Stimulated activated CD4-positive, alpha-beta T cell treated with anti-CD3 and anti-CD28 coated beads, Interleukin-1b, Interleukin-23, amount 100 ng/mL, for 1 hour (primary cell): ENCODE results near the gene GSTA5.
"Not testable (repeated sequence)": the region's sequence is repeated elsewhere in the genome, so short reads cannot be mapped to it uniquely, and the experiment has no call there.

ENCODE experiments used
- DNase-seq, 2 donors: peaks; one replicate each; pipeline ENCODE4 v3.0.0-alpha.2; 2020; ENCODE audit warnings: low read depth in 2 of 2

The GSTA5 gene

DNA sequence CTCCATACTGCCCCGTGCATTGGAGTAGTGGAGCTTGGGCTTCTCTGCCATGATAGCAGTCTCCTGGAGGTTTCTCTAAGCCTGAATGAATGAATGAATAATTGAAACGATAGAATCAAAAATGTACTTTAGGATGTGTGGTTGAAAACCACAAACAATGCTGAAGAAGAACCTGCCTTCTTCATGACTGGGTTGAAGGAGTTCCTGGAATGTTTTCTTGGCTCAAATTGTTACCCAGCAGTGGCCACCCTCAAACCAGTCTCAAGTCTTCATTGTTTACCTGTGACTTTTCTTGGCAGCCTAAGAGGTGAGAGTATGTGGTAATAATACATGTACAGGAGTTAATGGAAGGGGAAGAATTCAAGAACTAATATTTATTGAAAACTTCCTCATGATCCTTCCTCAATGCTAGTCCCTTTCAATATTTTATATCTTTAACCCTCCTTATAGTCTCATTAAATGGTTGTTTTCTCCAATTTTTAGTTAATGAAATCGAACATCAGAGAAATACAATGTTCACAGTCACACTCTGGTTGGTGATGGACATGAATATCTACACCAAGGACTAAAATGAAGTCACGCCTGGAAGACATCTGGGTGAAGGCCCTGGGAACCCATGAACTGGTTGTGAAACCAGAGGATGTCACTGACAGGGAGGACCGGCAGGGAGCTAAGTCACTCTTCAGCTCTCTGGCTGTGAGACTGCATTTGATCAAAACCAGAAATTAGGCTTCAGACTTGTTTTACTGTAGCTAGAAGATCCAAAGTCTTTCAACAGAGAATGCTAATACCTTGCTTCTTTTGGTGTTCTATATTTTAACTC, at the start of gene GSTA5:
TSS of gene GSTA5 (minus strand) at position 51 of the 823 bp plus-strand sequence.
- DNase-seq: no peak

DNA sequence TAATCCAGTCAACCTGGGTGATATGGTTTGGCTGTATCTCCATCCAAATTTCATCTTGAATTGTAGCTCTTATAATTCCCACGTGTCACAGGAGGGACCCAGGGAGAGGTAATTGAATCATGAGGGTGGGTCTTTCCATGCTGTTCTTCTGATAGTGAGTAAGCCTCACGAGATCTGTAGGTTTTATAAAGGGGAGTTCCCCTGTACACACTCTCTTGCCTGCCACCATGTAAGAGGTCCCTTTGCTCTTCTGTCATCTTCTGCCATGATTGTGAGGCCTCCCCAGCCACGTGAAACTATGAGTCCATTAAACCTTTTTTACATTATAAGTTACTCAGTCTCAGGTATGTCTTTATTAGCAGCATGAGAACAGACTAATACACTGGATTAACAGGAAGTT, 49.4 kb upstream of the GSTA5 start:
- DNase-seq: no peak

DNA sequence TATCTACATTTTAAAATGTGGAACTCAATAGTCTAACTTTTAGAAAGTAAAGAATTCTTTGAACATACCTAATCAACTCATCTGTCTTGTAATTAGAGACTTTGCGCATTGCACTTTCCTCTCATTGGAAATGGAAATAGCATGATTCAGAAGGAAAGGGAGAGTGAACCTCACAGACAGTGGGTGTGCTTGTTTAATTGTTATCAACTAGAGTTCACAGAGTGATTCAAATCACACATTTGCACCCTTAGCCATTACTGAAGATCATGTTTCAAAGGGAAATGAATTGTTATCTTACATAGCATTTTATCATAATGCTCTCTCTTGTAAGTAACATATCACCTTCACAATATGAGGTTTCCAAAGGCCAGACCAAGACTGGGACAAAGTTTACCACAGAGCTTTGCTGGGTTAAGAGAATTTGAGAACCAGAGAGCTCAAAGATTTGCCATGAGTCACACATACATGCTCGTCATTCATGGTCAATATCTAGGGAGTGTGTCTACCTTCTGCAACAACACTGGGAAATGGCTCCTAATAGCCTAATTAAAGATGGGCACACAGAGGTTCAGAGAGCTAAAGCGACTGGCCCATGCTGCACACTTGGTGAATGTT, 47.4 kb upstream of the GSTA5 start:
- no peak for DNase-seq

DNA sequence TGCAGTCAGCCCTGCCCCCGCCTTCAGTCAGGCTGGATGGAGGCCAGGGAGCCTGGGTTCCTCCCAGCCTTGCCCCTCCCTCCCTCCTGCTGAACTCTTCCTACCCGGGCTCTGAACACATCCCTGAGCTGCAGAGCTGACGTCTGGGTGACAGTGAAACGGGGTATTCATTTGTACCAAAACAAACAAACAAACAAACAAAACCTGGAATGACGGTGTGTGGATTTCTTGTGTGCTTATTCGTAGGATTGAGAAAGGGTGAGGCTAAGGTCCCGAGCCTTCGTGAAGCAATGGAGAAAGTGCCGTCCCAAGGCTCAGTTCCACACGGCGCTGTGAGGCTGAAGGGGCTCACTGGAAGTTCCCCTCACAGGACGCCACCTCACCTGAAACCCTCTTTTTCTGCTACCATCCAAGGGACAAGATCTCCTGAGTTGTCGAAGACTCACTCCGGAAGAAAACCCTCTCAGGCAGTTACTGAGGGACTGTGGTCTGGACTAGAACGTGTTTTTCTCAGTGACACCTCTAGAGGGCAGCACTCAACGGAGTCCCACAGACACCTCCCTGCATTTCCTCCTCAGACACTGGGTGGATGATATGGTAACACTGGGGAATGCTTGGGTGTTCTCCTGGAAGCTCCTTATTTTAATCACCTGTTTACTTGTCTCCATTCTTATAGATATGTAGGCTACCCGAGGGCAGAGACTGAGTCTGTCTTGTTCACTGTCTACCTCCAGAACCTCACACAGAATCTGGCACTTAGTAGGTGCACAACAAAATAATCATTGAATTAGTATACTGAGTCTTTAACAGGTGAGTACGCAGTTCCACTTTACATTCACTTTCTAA, 41.6 kb upstream of the GSTA5 start:
- peak; percentile 28 to 30 for DNase-seq

DNA sequence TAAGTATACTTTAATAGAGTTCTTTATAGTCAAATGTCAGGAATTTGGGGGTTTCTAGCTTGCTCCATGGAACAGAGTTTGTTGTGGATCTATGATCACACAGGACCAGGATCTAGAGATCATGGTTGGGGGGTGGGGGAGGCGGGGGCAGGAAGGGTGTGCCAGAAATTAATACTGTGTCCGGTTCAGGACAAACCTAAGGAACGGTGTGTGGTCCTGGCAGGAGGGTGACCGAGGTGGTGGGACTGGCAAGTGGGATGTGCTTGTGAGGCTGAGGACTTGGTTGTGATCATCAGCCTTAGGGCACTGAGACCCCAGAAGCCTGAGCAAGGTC, 41.0 kb upstream of the GSTA5 start:
- DNase-seq: no peak

DNA sequence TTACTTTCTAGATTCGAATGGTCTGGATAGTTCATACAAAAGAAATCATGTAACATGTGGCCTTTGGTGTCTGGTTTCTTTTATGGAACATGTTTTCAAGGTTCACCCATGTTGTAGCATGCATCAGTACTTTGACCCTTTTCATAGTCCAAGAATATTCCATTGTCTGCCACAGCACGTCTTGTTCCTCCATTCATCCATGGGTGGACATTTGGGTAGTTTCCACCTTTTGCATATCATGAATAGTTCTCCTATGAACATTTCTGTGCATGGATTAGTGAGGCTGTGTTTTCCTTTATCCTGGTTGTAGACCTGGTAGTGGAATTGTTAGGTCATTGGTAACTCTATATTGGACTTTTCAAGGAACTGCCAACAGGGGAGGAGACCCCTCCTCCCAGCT, 37.2 kb upstream of the GSTA5 start:
- DNase-seq: no peak

DNA sequence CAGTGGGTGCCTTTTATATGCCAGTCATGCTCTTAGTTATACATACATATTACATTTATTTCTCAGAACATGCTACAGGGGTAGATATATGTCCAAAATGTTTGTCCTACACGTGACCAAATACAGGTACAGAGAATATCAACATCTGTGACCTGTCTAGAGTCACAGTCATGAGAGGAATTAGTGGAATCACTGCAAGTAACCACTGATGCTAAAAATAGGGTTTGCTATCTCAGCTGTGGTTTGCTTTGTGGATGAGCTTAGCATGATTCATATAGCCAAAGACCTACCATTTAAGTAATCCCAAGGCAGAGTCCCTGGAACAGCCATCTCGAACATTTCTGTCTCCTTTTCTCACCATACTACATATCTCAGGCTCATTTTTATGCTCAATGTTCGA, 36.6 kb upstream of the GSTA5 start:
- no peak for DNase-seq

DNA sequence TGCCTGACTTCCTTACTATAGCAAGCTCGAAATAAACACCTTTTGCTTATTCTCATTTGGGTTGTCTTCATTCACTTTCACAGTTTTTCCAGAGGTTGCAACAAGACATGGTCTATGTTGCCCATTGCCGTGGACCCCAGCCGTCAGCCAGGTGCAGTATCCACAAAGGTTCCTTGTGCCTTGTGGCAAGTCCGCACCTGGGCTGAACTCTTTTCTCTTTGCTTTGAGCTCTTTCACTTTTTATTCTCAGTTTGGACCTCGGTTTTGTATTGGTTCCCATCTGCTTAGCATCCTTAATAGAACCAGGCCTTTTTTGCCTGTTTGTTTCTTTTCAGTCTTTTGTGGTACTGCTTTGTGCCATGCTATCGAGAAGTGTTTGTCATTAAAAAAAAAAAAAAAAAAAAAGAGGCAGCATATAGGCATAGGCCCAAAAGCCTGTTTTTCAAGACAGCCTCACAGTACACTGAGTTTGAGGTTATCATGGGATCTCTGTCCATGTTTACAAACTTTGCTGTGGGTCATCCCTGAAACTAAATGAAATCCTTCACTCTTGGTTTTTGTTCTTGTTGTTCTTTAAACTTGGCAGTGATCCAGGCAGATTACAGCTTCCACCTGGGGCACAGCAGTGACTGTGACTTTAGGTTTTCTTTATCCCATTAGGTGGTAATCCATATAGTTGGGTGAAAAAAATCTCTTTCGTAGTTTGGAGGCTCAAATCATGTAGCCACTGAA, 35.6 kb upstream of the GSTA5 start:
- no peak for DNase-seq

DNA sequence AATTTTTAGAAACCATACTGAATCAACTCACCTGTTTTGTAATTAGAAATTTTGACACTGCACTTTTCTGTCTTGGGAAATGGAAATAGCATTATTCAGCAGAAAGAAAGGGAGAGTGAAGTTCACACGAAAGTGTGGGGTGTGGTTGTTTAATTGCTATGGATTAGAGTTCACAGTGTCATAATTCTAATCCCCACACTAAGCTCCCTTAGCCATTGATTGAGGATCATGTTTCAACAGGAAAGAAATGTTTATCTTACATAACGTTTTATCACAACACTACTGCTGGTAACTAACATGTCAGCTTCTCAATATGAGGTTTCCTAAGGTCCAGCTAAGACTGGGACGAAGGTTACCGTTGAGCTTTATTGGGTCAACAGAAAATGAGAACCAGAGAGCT, 31.4 kb upstream of the GSTA5 start:
- DNase-seq: no peak

DNA sequence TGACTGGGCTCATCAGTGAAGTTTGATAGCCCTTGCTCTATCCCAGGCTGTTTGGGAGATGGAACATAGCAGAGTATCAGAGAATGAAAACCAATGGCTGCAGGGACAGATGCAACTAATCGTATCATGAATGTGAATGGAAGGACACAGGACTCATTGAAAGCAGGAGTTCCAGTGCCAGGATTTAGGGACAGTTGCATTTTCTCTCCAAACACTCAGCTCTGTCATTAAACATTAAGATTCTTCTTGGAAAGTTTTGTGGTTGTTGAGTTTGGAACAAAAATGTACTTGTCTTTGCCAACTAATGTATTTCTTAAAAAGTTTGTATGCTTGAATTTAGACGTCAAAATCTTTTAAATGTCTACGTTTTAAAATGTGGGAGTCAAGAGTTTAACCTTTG, 31.0 kb upstream of the GSTA5 start:
- DNase-seq: no peak

DNA sequence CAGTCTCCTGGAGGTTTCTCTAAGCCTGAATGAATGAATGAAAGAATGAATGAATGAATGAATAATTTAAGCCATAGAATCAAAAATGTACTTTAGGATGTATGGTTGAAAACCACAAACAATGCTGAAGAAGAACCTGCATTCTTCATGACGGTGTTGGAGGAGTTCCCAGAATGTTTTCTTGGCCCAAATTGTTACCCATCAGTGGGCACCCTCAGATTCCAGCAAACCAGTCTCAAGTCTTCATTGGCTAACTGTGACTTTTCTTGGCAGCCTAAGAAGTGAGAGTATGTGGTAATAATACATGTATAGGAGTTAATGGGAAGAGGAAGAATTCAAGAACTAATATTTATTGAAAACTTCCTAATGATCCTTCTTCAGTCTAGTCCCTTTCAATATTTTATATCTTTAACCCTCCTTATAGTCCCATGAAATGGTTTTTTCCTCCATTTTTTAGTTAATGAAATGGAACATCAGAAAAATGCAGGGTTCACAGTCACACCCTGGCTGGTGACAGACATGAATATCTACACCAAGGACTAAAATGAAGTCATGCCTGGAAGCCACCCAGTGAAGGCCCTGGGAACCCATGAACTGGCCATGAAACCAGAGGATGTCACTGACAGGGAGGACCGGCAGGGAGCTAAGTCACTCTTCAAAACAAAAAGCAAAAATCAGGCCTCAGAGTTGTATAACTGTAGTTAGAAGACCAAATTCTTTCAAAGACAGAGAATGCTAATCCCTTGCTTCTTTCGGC, 29.9 kb upstream of the GSTA5 start:
- not testable (repeated sequence) for DNase-seq

DNA sequence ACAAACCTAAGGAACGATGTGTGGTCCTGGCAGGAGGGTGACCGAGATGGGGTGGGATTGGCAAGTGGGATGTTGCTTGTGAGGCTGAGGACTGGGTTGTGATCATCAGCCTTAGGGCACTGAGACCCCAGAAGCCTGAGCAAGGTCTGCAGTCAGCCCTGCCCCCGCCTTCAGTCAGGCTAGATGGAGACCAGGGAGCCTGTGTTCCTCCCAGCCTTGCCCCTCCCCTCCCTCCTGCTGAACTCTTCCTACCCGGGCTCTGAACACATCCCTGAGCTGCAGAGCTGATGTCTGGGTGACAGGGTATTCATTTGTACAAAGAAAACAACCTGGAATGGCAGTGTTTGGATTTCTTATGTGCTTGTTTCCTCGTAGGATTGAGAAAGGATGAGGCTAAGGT, 28.3 kb upstream of the GSTA5 start:
- not testable (repeated sequence) for DNase-seq

DNA sequence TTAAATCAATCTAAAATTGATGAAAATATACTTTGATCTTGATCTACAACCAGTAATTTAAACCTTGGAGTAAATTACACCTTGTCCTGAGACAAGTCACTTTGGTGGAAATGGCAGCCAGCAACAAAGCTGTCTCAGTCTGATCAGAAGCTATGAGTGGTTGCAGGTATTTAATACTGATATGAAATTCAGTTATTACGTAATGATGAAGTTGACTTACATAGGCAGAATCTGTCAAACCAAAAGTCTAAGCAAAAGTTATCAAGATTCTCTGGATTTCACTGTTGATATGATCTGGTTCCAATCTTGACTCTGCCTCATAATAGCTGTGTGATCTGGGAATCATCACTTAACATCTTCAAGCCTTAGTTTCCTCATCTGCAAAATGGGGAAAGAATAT, 27.6 kb upstream of the GSTA5 start:
- DNase-seq: no peak

DNA sequence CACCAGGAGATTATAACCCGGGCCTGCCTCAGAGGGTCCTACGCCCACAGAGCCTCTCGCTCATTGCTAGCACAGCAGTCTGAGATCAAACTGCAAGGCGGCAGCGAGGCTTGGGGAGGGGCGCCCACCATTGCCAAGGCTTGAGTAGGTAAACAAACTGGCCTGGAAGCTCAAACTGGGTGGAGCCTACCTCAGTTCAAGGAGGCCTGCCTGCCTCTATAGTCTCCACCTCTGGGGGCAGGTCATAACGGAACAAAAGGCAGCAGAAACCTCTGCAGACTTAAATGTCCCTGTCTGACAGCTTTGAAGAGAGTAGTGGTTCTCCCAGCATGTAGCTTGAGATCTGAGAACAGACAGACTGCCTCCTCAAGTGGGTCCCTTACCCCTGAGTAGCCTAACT, 20.5 kb upstream of the GSTA5 start:
- DNase-seq: not testable (repeated sequence)

DNA sequence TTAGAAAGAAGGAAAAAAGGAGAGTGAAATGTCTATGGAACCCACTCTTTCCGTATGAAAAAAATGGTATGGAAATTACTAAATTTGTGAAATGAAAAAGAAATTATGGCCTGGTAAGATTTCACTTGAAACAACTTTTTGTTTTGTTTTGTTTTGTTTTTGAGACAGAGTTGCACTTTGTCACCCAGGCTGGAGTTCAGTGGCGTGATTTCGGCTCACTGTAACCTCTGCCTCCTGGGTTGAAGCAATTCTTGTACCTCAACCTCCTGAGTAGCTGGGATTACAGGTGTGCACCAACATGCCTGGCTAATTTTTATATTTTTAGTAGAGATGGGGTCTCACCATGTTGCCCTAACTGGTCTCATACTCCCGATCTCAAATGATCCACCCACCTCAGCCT, 17.8 kb upstream of the GSTA5 start:
- DNase-seq: no peak

DNA sequence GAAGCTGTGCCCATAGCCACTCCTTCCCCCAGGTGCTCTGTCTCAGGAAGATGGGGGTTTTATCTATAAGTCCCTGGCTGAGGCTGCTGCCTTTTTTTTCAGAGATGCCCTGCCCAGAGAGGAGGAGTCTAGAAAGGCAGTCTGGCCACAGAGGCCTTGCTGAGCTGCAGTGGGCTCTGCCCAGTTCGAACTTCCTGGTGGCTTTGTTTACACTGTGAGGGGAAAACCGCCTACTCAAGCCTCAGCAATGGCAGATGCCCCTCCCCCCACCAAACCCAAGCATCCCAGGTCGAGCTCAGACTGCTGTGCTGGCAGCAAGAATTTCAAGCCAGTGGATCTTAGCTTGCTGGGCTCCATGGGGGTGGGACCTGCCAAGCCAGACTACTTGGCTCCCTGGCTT, 15.5 kb upstream of the GSTA5 start:
- DNase-seq: not testable (repeated sequence)

DNA sequence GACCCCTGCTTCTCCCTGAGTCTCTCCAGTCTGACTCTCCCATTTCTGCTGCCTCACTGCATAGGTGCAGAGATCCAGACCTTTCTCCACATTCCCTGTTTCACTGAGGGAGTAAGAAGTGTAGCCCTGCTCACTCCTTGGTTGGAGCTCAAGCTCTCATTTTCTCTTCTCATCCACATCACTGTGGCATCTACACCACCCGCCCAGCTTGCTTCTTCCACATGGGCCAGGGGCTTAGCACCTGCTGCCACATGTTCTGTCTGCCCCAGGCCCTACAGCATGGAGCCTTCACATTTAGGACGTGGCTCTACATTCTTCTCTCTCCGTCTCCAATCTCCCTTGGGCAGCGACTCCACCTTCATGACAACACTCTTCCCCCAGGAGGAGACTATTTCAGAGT, 8.5 kb upstream of the GSTA5 start:
- DNase-seq: no peak

DNA sequence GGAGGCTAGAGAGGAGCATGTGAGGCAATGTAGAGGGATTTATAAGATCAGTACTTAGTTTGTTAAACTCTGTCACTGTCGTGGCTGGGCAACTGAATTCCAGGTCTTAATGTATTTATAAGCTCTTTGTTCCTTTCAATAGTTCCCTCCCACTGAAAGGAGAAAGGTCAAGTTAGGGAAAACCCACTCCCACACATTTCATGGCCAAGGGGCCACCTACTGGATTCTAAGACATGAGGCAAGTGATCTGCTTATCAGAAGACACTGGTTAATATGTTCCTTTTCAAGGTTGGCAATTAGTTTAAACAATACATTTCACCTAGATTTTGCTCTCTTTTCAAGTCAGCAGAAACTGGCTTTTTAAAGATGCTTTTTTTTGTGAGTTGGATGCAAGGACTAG, 5.4 kb upstream of the GSTA5 start:
- DNase-seq: no peak

DNA sequence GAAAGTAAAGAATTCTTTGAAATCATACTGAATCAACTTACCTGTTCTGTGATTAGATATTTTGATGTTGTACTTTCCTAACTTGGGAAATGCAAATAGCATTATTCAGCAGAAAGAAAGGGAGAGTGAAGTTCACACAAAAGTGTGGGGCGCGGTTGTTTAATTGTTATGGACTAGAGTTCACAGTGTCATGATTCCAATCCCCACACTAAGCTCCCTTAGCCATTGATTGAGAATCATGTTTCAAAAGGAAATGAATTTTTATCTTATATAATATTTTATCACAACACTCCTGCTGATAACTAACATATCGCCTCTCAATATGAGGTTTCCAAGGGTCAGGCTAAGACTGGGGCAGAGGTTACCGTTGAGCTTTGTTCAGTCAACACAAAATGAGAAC, 3.0 kb upstream of the GSTA5 start:
- DNase-seq: no peak

DNA sequence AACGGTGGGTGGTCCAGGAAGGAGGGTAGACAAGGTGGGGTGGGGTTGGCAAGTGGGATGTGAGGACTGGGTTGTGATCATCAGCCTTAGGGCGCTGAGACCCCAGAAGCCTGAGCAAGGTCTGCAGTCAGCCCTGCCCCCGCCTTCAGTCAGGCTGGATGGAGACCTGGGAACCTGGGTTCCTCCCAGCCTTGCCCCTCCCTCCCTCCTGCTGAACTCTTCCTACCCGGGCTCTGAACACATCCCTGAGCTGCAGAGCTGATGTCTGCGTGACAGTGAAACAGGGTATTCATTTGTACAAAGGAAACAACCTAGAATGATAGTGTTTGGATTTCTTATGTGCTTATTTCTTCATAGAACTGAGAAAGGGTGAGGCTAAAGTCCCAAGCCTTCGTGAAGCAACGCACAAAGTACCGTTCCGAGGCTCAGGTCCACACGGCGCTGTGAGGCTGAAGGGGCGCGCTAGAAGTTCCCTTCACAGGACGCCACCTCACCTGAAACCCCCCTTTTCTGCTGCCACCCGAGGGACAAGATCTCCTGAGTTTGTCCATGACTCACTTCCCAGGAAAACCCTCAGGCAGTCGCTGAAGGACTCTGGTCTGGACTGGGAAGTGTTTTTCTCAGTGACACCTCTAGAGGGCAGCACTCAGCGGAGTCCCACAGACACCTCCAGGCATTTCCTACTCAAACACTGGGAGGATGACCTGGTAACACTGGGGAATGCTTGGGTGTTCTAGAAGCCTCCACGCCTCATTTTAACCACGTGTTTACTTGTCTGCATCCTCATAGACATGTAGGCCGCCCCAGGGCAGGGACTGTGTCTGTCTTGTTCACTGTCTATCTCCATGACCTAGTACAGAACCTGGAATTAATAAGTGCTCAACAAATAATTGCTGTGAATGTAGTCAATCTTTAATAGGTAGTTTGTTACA, 1.2 kb downstream of the GSTA5 start:
- peak; percentile 8 to 17 for DNase-seq
